Mesothelial cell of epicardium (in vitro differentiated cells): Measurements from ENCODE around the gene SVIL. TPM values are rescaled to one million over a fixed set of nuclear protein-coding genes. Genes with fewer than 3 reads are reported as not detected.
"Not testable (repeated sequence)": the region's sequence is repeated elsewhere in the genome, so short reads cannot be mapped to it uniquely, and the experiment has no call there.

ENCODE experiments used
- DNase-seq, 2 experiments: peaks; one replicate each; pipeline ENCODE4 v3.0.0; 2021; ENCODE audit warnings: low spot score in 2 of 2; ENCODE audit not compliant: unreplicated experiment in 2 of 2
- H3K27ac Mint-ChIP-seq: 2 replicates; pipeline ENCODE4 v1.8.0; 2021; ENCODE audit warnings: mixed read lengths
- H3K27me3 Mint-ChIP-seq: 2 replicates; pipeline ENCODE4 v1.8.0; 2021; ENCODE audit warnings: low read depth, mixed read lengths
- H3K36me3 Mint-ChIP-seq: 2 replicates; pipeline ENCODE4 v1.8.0; 2021; ENCODE audit warnings: mixed read lengths
- H3K4me1 Mint-ChIP-seq: 2 replicates; pipeline ENCODE4 v1.8.0; 2021; ENCODE audit warnings: mixed read lengths
- H3K4me3 Mint-ChIP-seq: 2 replicates; pipeline ENCODE4 v1.8.0; 2021; ENCODE audit warnings: mild to moderate bottlenecking, moderate library complexity, mixed read lengths
- H3K9me3 Mint-ChIP-seq: 2 replicates; pipeline ENCODE4 v1.8.0; 2021; ENCODE audit warnings: mixed read lengths
- total RNA-seq: library from RNA; stranded (reverse); gene quantifications from 3 replicates; pipeline ENCODE4 v1.2.1, GENCODE V29; 2021
- TF ChIP-seq, protein P1 (sequence below): fragments of 200-600 bp; sonication (generic); IDR thresholded peaks from one replicate; pipeline ENCODE4 v1.5.0; 2021; ENCODE audit warnings: antibody characterized with exemption; ENCODE audit not compliant: unreplicated experiment

SVIL gene
- total RNA-seq, 1 donor from 2014 or later: 293 TPM

DNA sequence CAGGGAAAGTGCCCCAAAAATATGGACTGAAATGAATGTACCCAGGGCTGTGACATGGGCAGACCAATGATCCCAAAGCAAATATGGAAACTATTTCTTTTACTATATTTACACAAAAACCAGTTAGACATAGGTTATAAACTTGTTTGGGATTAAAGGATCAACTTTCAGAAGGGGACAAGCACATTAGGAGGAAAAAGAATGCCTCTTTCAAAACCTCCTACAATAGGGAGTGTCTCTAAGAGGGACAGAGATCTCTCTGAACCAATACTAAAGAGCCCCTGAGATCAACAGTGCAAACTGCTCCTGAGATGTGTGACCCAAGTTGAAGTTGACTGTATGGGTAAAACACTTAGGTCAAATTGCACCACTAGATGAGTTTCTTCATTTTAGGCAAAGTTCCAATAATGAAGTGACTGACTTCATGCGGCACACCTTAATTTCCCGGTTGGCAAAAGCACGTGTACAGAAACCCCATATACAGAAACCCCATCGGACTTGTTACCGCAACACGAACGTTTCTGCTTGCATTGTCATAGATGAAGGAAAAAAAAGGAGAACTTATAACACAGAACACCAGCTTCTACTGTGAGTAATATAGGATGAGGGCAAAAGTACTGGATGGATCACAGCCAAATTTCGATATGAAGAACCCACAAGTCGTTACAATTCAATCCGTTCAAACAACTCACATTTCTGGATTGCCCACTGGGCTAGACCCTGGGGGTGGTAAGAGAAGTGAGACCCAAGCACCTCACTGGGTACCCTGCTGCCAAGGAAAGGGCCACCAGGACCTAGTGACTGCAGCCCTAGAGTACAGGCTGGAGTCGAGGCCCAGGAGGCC, 4.3 kb downstream of the SVIL start:
- Mint-ChIP-seq H3K27me3 (no peaks in the 10 kb centered on the region), H3K4me3 (no peak overlapping the region), H3K36me3 (peaks cover 17% of the 10 kb centered on the region), H3K9me3 (no peaks in the 10 kb centered on the region), H3K4me1 (peaks cover 44% of the 10 kb centered on the region), H3K27ac (peak overlapping the region; percentile 14)
- DNase-seq: no peak
- TF ChIP-seq, protein P1, sequence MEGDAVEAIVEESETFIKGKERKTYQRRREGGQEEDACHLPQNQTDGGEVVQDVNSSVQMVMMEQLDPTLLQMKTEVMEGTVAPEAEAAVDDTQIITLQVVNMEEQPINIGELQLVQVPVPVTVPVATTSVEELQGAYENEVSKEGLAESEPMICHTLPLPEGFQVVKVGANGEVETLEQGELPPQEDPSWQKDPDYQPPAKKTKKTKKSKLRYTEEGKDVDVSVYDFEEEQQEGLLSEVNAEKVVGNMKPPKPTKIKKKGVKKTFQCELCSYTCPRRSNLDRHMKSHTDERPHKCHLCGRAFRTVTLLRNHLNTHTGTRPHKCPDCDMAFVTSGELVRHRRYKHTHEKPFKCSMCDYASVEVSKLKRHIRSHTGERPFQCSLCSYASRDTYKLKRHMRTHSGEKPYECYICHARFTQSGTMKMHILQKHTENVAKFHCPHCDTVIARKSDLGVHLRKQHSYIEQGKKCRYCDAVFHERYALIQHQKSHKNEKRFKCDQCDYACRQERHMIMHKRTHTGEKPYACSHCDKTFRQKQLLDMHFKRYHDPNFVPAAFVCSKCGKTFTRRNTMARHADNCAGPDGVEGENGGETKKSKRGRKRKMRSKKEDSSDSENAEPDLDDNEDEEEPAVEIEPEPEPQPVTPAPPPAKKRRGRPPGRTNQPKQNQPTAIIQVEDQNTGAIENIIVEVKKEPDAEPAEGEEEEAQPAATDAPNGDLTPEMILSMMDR: no peak

DNA sequence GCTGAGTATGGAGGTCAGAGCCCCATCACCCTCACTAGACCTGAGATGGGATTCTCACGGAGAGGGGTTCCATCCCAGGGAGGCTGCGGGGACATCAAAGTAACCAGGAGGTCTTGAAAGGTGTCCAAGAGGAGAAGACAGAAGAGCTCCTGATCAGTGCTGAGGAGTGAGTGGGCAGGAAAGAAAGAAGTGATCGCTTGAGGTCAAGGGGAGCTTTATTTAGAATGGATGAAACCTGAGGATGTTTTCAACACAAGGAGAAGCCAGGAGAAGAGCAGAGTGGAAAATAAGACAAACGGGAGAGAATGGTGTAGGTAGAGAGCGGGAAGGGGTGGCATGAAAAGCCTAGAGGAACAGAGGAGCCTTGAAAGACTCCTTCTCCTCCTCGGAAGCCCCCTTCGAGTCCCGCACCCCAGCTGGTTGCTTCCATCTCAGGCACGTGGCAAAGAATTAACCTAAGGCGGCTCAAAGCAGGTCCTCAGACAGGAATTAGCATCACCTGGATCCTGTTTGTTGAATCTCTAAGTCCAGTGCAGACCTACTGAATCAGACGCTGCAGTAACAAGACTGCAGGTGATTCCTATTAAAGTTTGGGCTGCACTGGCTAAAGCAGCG, 5.8 kb downstream of the SVIL start:
- TF ChIP-seq, protein P1: no peak
- Mint-ChIP-seq H3K27me3 (no peaks in the 10 kb centered on the region), H3K9me3 (no peaks in the 10 kb centered on the region), H3K4me1 (peaks cover 30% of the 10 kb centered on the region), H3K36me3 (peaks cover 19% of the 10 kb centered on the region), H3K27ac (peak overlapping the region; percentile 44), H3K4me3 (no peak overlapping the region)
- no peak for DNase-seq

DNA sequence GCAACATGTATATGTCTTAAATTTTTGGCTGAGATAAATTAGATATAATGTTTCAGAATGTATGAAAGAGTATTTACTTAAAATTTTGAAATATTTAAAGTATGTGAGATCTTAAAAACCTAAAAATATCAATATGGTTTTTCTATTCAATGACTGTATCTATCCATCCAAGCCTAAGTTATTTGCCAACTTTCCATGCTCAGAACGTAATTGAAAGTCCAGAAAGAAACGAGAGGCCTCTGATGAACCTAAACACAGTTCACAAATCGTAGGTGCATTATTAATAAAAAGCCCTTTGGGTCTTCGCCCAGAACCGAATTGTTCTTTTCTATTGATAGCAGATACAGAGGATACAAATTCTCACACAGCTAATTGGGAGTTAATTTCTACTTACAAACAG, 6.5 kb downstream of the SVIL start:
- Mint-ChIP-seq H3K36me3 (peaks cover 19% of the 10 kb centered on the region), H3K4me1 (peaks cover 23% of the 10 kb centered on the region), H3K27me3 (no peaks in the 10 kb centered on the region), H3K4me3 (no peak overlapping the region), H3K9me3 (no peaks in the 10 kb centered on the region), H3K27ac (peak overlapping the region; percentile 40)
- TF ChIP-seq, protein P1: no peak
- no peak for DNase-seq

DNA sequence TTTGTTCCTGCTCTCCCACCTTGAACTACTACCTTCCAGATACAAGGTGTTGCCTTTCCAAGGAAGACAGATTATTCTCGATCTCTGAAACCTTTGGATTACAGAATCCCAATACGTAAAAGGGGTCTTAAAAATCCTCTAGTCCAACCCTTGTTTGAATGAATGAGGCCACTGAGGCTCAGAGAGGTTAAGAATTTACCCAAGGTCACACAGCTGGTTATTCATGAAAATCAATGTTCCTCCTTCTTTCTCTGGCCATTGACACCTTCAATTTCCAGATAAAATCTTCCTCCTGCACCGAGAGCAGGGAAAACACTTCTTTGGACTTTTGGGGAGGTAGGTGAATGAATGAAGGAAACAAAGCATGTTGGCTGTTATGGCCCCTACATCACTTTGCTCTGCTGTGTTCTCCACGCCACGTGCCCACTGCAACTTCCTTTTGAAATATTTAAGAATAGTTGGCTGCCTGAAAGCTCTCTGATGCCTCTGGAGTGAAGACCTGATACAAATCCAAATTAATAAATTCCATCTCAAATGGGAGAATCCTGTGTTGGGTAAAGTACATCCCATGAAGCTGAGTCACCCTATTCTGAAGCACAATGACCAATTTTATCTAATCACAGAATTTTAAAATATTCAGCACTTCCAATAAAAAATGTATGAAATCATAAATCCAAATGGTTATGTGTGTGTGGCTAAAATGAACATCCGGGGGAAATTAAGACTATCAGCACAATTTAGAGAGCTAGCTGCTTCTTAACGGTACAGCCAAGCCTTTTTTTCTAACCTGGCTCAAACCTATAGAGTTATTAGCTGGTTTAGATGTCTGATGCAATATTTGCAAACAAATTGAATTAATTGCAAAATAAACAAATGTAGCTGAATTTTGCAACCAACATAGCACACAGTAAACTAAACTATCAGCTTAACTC, 7.3 kb downstream of the SVIL start:
- Mint-ChIP-seq H3K27me3 (no peaks in the 10 kb centered on the region), H3K36me3 (peaks cover 18% of the 10 kb centered on the region), H3K9me3 (no peaks in the 10 kb centered on the region), H3K4me1 (peaks cover 24% of the 10 kb centered on the region), H3K27ac (peak overlapping the region; percentile 40), H3K4me3 (no peak overlapping the region)
- TF ChIP-seq, protein P1: no peak
- no peak for DNase-seq

DNA sequence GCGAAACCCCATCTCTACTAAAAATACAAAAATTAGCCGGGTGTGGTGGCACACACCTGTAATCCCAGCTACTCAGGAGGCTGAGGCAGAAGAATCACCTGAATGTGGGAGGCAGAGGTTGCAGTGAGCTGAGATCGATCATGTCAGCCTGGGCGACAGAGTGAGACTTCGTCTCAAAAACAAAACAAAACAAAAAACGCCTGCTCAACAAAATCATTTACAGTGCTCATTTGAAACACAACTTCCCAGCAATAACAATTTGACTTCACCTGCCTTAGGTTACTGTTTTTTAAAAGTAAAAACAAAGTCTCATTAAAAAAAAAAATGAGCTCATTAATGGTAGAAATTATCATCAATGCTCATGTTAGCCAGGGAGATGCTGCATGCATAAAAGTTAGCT, 10.4 kb downstream of the SVIL start:
- H3K9me3 Mint-ChIP-seq, DNase-seq, H3K4me3 Mint-ChIP-seq, H3K27me3 Mint-ChIP-seq: not testable (repeated sequence)
- Mint-ChIP-seq H3K27ac (peak overlapping the region; percentile 21), H3K36me3 (peaks cover 11% of the 10 kb centered on the region), H3K4me1 (peaks cover 34% of the 10 kb centered on the region)
